ENCODE measurements around the gene AMBRA1.

DNA sequence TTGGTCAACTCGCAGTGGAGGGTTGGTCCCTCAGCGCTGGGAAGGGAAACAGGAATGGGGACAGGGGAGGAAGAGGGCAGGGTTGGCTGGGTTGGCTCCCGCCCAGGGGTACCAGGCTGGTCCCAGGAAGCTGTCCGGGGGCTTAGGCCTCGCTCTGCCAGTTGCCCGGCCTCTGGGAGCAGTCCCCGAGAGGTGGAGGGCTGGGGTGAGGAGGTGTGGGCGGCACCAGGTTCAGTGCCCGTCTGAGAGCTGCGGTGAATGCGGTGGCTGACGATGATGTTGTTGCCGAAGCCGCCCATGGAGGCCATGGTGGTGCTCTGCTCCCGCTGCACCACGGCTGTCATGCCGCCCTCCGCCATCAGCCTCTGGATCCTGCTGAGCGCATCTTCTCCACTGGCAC, 196.3 kb downstream of the AMBRA1 start:
- TF ChIP-seq POLR2A (IDR thresholded peaks at IDR 0.05) (no peak), POLR2AphosphoS5 (IDR thresholded peaks at IDR 0.05) (no peak)
- TF ChIP-seq, protein P1, sequence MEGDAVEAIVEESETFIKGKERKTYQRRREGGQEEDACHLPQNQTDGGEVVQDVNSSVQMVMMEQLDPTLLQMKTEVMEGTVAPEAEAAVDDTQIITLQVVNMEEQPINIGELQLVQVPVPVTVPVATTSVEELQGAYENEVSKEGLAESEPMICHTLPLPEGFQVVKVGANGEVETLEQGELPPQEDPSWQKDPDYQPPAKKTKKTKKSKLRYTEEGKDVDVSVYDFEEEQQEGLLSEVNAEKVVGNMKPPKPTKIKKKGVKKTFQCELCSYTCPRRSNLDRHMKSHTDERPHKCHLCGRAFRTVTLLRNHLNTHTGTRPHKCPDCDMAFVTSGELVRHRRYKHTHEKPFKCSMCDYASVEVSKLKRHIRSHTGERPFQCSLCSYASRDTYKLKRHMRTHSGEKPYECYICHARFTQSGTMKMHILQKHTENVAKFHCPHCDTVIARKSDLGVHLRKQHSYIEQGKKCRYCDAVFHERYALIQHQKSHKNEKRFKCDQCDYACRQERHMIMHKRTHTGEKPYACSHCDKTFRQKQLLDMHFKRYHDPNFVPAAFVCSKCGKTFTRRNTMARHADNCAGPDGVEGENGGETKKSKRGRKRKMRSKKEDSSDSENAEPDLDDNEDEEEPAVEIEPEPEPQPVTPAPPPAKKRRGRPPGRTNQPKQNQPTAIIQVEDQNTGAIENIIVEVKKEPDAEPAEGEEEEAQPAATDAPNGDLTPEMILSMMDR (IDR thresholded peaks at IDR 0.05), result no peak

All from transverse colon (tissue), 4 donors.